Frontal cortex (tissue), 4 donors: ENCODE results near the gene GAB2. TPM values are rescaled to one million over a fixed set of nuclear protein-coding genes. Genes with fewer than 3 reads are reported as not detected.
"Not testable (repeated sequence)": the region's sequence is repeated elsewhere in the genome, so short reads cannot be mapped to it uniquely, and the experiment has no call there.

Experiments
- DNase-seq, 2 donors: peaks; one replicate each; pipeline ENCODE4 v3.0.0; 2012; ENCODE audit warnings: low spot score in 2 of 2
- FAIRE-seq: peaks from 2 replicates; lab custom pipeline; 2012; peaks lifted over from hg19 to GRCh38; lab: Jason Lieb, UNC
- total RNA-seq: library from RNA; depleted of rRNA; stranded (reverse); fragments of >200 nt; gene quantifications from one replicate; pipeline ENCODE4 v1.2.3, GENCODE V29; 2014
- donor health status: control.
- donor health status: control.
- donor health status: control.

Gene GAB2
- total RNA-seq, 1 donor from 2014 or later = 20.8 TPM

- no peak for DNase-seq
- FAIRE-seq = no peak
Measured at GRCh38 chr11:78374917-78375316, 42.7 kb downstream of the GAB2 start.

GRCh38 chr11:78373689-78374088 is 43.9 kb downstream of the GAB2 start:
- no peak for DNase-seq
- no peak for FAIRE-seq

GRCh38 chr11:78372114-78372768 is 45.4 kb downstream of the GAB2 start:
- FAIRE-seq = no peak

GRCh38 chr11:78371221-78371891 is 46.3 kb downstream of the GAB2 start:
- FAIRE-seq (no peak), DNase-seq (no peak)

More at GRCh38 chr11:78372114-78372768, 45.4 kb downstream of the GAB2 start:
- no peak for DNase-seq

- DNase-seq = no peak
- FAIRE-seq = no peak
Measured at GRCh38 chr11:78370406-78371172, 47.0 kb downstream of the GAB2 start.

- FAIRE-seq = no peak
- DNase-seq = no peak
Measured at GRCh38 chr11:78365381-78365792, 52.2 kb downstream of the GAB2 start.

- DNase-seq (no peak), FAIRE-seq (no peak)
Measured at GRCh38 chr11:78364128-78364751, 53.4 kb downstream of the GAB2 start.

GRCh38 chr11:78363024-78363619 is 54.5 kb downstream of the GAB2 start:
- no peak for DNase-seq
- no peak for FAIRE-seq

- DNase-seq = no peak
- FAIRE-seq = no peak
Measured at GRCh38 chr11:78361228-78361627, 56.4 kb downstream of the GAB2 start.

- FAIRE-seq (no peak), DNase-seq (no peak)
Measured at GRCh38 chr11:78359921-78360320, 57.7 kb downstream of the GAB2 start.

GRCh38 chr11:78357924-78358323 is 59.7 kb downstream of the GAB2 start:
- not testable (repeated sequence) for DNase-seq, FAIRE-seq

GRCh38 chr11:78357425-78357824 is 60.2 kb downstream of the GAB2 start:
- not testable (repeated sequence) for DNase-seq, FAIRE-seq

GRCh38 chr11:78355742-78356141 is 61.9 kb downstream of the GAB2 start:
- FAIRE-seq = not testable (repeated sequence)

GRCh38 chr11:78355309-78355705 is 62.3 kb downstream of the GAB2 start:
- FAIRE-seq (no peak), DNase-seq (no peak)

More at GRCh38 chr11:78355742-78356141, 61.9 kb downstream of the GAB2 start:
- not testable (repeated sequence) for DNase-seq

- DNase-seq (no peak), FAIRE-seq (no peak)
Measured at GRCh38 chr11:78354408-78355308, 63.0 kb downstream of the GAB2 start.

- DNase-seq (no peak), FAIRE-seq (no peak)
Measured at GRCh38 chr11:78351979-78352841, 65.4 kb downstream of the GAB2 start.

- no peak for DNase-seq
- no peak for FAIRE-seq
Measured at GRCh38 chr11:78351193-78351592, 66.4 kb downstream of the GAB2 start.

- FAIRE-seq (no peak), DNase-seq (no peak)
Measured at GRCh38 chr11:78350646-78351165, 66.9 kb downstream of the GAB2 start.
